ENCODE data around the gene HDDC3. TPM values are rescaled to one million over a fixed set of nuclear protein-coding genes. Genes with fewer than 3 reads are reported as not detected.

HDDC3 gene
- total and polyA plus RNA-seq, 4 experiments from 2014 or later = 27.4 to 38.7 (median 31.4) TPM

- Histone ChIP-seq H3K4me3 (ENCODE audit: low read length in 2 of 2) (no peak overlapping the region), H3K36me3 (ENCODE audit: insufficient read depth, low read length) (no peaks in the 10 kb centered on the region), H3K27me3 (ENCODE audit: insufficient read depth, low read length) (no peaks in the 10 kb centered on the region), H3K4me1 (ENCODE audit: insufficient read depth, low read length) (no peaks in the 10 kb centered on the region), H3K27ac (ENCODE audit: low read depth, low read length) (no peak overlapping the region), H3K9me3 (ENCODE audit: control insufficient read depth in 1 of 2, low read length in 2 of 2) (no peaks in the 10 kb centered on the region)
- H3K4me3 Mint-ChIP-seq = no peak overlapping the region
- no peak overlapping the region for H3K27ac Mint-ChIP-seq
- H3K4me1 Mint-ChIP-seq = peaks cover 0 to 2% (median 0%) of the 10 kb centered on the region in 4 donors
- no peaks in the 10 kb centered on the region for H3K36me3 Mint-ChIP-seq
- H3K27me3 Mint-ChIP-seq = peaks cover 0 to under 1% of the 10 kb centered on the region in 2 donors
- no peak for DNase-seq
- H3K9me3 Mint-ChIP-seq = peaks cover 0 to 2% (median 0%) of the 10 kb centered on the region in 8 donors
- ChIA-PET POLR2A (ENCODE audit: partially characterized antibody) (no interaction called here), CTCF (ENCODE audit: partially characterized antibody) (interaction anchor here (3.1 kb wide), 1 partner anchor 7 kb away, joined by 22 read pairs; no protein-coding TSS in a partner anchor)
- intact Hi-C loops (cut with micrococcal nuclease) = no loop called here
Observed at GRCh38 chr15:90893175-90894090, 38.9 kb downstream of the HDDC3 start.

DNA sequence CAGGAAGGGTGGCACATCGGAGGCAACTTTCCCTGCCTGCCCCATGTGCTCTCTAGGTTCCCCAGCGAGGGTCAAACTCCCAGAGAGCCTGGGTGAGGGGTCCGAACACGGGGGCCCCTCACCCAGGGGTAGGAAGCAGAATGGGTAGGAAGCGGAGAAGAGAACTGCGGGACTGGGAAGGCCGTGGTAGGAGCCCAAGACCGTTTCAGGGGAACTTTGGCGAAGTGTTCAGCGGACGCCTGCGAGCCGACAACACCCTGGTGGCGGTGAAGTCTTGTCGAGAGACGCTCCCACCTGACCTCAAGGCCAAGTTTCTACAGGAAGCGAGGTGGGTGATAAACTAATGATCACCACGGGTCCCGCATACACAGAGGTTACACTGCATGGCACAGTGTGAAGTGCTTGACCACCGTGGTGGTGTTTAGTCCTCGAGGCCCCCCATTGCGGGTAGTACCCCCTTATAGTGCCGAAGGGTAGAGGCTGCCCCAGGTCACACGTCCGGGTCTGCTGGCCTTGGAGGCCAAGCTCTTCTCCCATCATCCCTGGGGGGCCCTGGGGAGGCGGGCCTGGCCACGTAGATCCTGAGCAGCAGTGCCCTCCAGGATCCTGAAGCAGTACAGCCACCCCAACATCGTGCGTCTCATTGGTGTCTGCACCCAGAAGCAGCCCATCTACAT, 39.7 kb downstream of the HDDC3 start:
- H3K27me3 Mint-ChIP-seq = peaks cover 2 to 3% of the 10 kb centered on the region in 2 donors
- H3K4me1 Mint-ChIP-seq = peaks cover 0 to 2% (median 0%) of the 10 kb centered on the region in 4 donors
- Histone ChIP-seq H3K9me3 (ENCODE audit: control insufficient read depth in 1 of 2, low read length in 2 of 2) (no peaks in the 10 kb centered on the region), H3K27me3 (ENCODE audit: insufficient read depth, low read length) (no peaks in the 10 kb centered on the region), H3K36me3 (ENCODE audit: insufficient read depth, low read length) (no peaks in the 10 kb centered on the region), H3K27ac (ENCODE audit: low read depth, low read length) (no peak overlapping the region), H3K4me1 (ENCODE audit: insufficient read depth, low read length) (no peaks in the 10 kb centered on the region), H3K4me3 (ENCODE audit: low read length in 2 of 2) (no peak overlapping the region)
- H3K9me3 Mint-ChIP-seq = peaks cover 0 to 2% (median 0%) of the 10 kb centered on the region in 8 donors
- no peak for DNase-seq
- peak overlapping the region in 1 of 7 donors; percentile 8 for H3K27ac Mint-ChIP-seq
- no peaks in the 10 kb centered on the region for H3K36me3 Mint-ChIP-seq
- ChIA-PET CTCF (ENCODE audit: partially characterized antibody) (no interaction called here), POLR2A (ENCODE audit: partially characterized antibody) (no interaction called here)
- H3K4me3 Mint-ChIP-seq = no peak overlapping the region
- intact Hi-C loops (cut with micrococcal nuclease) = no loop called here

GRCh38 chr15:90892023-90892422, 40.3 kb downstream of the HDDC3 start:
- no peak for DNase-seq
- Histone ChIP-seq H3K27ac (ENCODE audit: low read depth, low read length) (no peak overlapping the region), H3K4me1 (ENCODE audit: insufficient read depth, low read length) (no peaks in the 10 kb centered on the region), H3K9me3 (ENCODE audit: control insufficient read depth in 1 of 2, low read length in 2 of 2) (no peaks in the 10 kb centered on the region), H3K36me3 (ENCODE audit: insufficient read depth, low read length) (no peaks in the 10 kb centered on the region), H3K27me3 (ENCODE audit: insufficient read depth, low read length) (no peaks in the 10 kb centered on the region), H3K4me3 (ENCODE audit: low read length in 2 of 2) (no peak overlapping the region)
- no peaks in the 10 kb centered on the region for H3K36me3 Mint-ChIP-seq
- ChIA-PET POLR2A (ENCODE audit: partially characterized antibody) (no interaction called here), CTCF (ENCODE audit: partially characterized antibody) (no interaction called here)
- H3K9me3 Mint-ChIP-seq = peaks cover 0 to 2% (median 0%) of the 10 kb centered on the region in 8 donors
- H3K27ac Mint-ChIP-seq = peak overlapping the region in 1 of 7 donors; percentile 8
- H3K4me1 Mint-ChIP-seq = peaks cover 0 to 2% (median 0%) of the 10 kb centered on the region in 4 donors
- intact Hi-C loops (cut with micrococcal nuclease) = no loop called here
- H3K4me3 Mint-ChIP-seq = no peak overlapping the region
- peaks cover 3 to 4% of the 10 kb centered on the region in 2 donors for H3K27me3 Mint-ChIP-seq

DNA sequence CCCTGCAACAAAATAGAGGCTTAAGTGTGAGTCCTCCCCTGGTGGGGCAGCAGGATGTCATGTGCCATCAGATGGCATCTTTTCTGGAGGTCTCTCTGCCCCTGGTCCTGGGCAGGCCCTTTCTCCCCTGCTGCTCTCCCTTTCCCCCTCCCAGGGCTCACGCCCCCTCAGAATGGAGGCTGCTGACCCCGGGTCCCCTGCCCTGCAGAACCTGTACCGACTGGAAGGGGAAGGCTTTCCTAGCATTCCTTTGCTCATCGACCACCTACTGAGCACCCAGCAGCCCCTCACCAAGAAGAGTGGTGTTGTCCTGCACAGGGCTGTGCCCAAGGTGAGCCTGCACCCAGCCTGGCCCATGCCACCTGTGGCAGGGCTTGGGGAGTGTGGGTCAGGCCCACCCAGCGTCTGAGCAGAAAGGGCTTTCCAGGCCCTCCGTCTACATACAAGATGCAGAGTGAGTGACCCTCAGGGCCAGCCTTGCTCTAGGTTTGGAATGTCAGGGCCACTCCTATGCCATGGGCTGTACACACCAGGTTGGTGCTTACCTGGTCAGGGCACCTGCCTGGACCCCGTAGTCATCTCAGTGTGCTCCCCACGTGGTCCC, 40.9 kb downstream of the HDDC3 start:
- H3K27ac Mint-ChIP-seq = no peak overlapping the region
- H3K36me3 ChIP-seq (ENCODE audit: insufficient read depth, low read length) = no peaks in the 10 kb centered on the region

DNA sequence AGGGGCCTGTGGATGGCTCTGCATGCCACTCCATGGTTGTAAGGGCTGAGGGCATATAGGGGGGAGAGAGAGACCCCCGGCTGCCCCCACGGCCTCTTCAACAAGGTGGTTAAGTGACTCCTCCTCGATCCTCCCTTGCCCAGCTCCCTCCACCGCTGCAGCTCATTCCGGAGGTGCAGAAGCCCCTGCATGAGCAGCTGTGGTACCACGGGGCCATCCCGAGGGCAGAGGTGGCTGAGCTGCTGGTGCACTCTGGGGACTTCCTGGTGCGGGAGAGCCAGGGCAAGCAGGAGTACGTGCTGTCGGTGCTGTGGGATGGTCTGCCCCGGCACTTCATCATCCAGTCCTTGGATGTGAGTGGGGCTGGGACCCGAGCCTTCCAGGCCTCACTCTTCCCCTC, 41.5 kb downstream of the HDDC3 start:
- peaks cover 5 to 7% of the 10 kb centered on the region in 2 donors for H3K27me3 Mint-ChIP-seq
- ChIA-PET CTCF (ENCODE audit: partially characterized antibody) (no interaction called here), POLR2A (ENCODE audit: partially characterized antibody) (no interaction called here)
- peaks cover 0 to 2% (median 0%) of the 10 kb centered on the region in 8 donors for H3K9me3 Mint-ChIP-seq
- Histone ChIP-seq H3K27ac (ENCODE audit: low read depth, low read length) (no peak overlapping the region), H3K9me3 (ENCODE audit: control insufficient read depth in 1 of 2, low read length in 2 of 2) (no peaks in the 10 kb centered on the region), H3K27me3 (ENCODE audit: insufficient read depth, low read length) (no peaks in the 10 kb centered on the region), H3K4me3 (ENCODE audit: low read length in 2 of 2) (no peak overlapping the region), H3K4me1 (ENCODE audit: insufficient read depth, low read length) (peaks cover 1% of the 10 kb centered on the region), H3K36me3 (ENCODE audit: insufficient read depth, low read length) (no peaks in the 10 kb centered on the region)
- intact Hi-C loops (cut with micrococcal nuclease) = no loop called here
- peaks cover 0 to 1% of the 10 kb centered on the region in 2 donors for H3K36me3 Mint-ChIP-seq
- H3K27ac Mint-ChIP-seq = no peak overlapping the region
- no peak overlapping the region for H3K4me3 Mint-ChIP-seq
- peaks cover 2 to 4% (median 3%) of the 10 kb centered on the region in 4 donors for H3K4me1 Mint-ChIP-seq
- DNase-seq = no peak

More for the DNA sequence above, 40.9 kb downstream of the HDDC3 start:
- H3K9me3 Mint-ChIP-seq = peaks cover 0 to 2% (median 0%) of the 10 kb centered on the region in 8 donors
- peaks cover 0 to 2% (median 0%) of the 10 kb centered on the region in 4 donors for H3K4me1 Mint-ChIP-seq
- no peaks in the 10 kb centered on the region for H3K36me3 Mint-ChIP-seq
- CTCF ChIA-PET (ENCODE audit: partially characterized antibody) = no interaction called here
- POLR2A ChIA-PET (ENCODE audit: partially characterized antibody) = no interaction called here
- intact Hi-C loops (cut with micrococcal nuclease) = no loop called here
- Histone ChIP-seq H3K27ac (ENCODE audit: low read depth, low read length) (no peak overlapping the region), H3K4me1 (ENCODE audit: insufficient read depth, low read length) (no peaks in the 10 kb centered on the region), H3K9me3 (ENCODE audit: control insufficient read depth in 1 of 2, low read length in 2 of 2) (no peaks in the 10 kb centered on the region), H3K27me3 (ENCODE audit: insufficient read depth, low read length) (no peaks in the 10 kb centered on the region), H3K4me3 (ENCODE audit: low read length in 2 of 2) (no peak overlapping the region)
- no peak overlapping the region for H3K4me3 Mint-ChIP-seq
- peaks cover 3 to 4% of the 10 kb centered on the region in 2 donors for H3K27me3 Mint-ChIP-seq
- no peak for DNase-seq

DNA sequence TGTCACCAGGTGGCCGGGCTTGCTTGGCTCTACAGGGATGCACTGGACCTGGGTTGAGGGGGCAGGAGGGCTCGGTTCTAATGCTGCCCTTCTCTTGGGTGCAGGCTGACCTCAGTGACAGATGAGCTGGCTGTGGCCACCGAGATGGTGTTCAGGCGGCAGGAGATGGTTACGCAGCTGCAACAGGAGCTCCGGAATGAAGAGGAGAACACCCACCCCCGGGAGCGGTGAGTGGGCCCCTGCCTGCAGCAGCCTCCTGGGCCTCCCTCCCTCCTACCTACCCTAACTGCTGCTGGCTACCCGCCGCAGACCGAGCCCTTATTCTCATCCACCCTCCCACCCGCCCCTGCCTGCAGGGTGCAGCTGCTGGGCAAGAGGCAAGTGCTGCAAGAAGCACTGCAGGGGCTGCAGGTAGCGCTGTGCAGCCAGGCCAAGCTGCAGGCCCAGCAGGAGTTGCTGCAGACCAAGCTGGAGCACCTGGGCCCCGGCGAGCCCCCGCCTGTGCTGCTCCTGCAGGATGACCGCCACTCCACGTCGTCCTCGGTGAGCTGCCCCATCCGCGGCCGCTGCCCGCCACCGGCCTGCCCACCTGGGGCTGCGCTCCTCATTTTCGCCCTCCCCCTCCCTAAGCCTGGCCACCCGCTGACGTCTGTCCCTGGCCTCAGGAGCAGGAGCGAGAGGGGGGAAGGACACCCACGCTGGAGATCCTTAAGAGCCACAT, 42.5 kb downstream of the HDDC3 start:
- no peaks in the 10 kb centered on the region for H3K9me3 ChIP-seq (ENCODE audit: control insufficient read depth in 1 of 2, low read length in 2 of 2)
- Mint-ChIP-seq H3K27ac (no peak overlapping the region), H3K4me1 (peaks cover 2 to 14% (median 8%) of the 10 kb centered on the region in 4 donors), H3K4me3 (no peak overlapping the region), H3K27me3 (peaks cover 5 to 9% of the 10 kb centered on the region in 2 donors), H3K36me3 (peaks cover 0 to 2% of the 10 kb centered on the region in 2 donors), H3K9me3 (peaks cover 0 to 2% (median 0%) of the 10 kb centered on the region in 8 donors)
- no peaks in the 10 kb centered on the region for H3K36me3 ChIP-seq (ENCODE audit: insufficient read depth, low read length)
- no peaks in the 10 kb centered on the region for H3K27me3 ChIP-seq (ENCODE audit: insufficient read depth, low read length)
- peaks cover 5% of the 10 kb centered on the region for H3K4me1 ChIP-seq (ENCODE audit: insufficient read depth, low read length)
- H3K4me3 ChIP-seq (ENCODE audit: low read length in 2 of 2) = no peak overlapping the region
- intact Hi-C loops (cut with micrococcal nuclease) = no loop called here
- POLR2A ChIA-PET (ENCODE audit: partially characterized antibody) = no interaction called here
- DNase-seq = no peak
- CTCF ChIA-PET (ENCODE audit: partially characterized antibody) = interaction anchor here (6.2 kb wide), 1 partner anchor 241 kb away, joined by 118 read pairs; no protein-coding TSS in a partner anchor
- no peak overlapping the region for H3K27ac ChIP-seq (ENCODE audit: low read depth, low read length)
